AG08396 (cell line): ENCODE measurements around the gene GRAP2.

ENCODE experiments used
- DNase-seq: peaks from one replicate; pipeline ENCODE4 v3.0.0; 2012; ENCODE audit warnings: low spot score, mixed read lengths

Gene GRAP2

GRCh38 chr22:39994566-39995392 lies 93.9 kb downstream of the GRAP2 start, which contains the start of gene FAM83F:
Gene FAM83F, plus strand, starts transcription at chr22:39994954. Its CDS starts 89 bp downstream, at chr22:39995043.
- DNase-seq = no peak

GRCh38 chr22:39995393-39996252 lies 94.7 kb downstream of the GRAP2 start:
- no peak for DNase-seq

- DNase-seq = no peak
Measured at GRCh38 chr22:39996732-39997131, 95.8 kb downstream of the GRAP2 start.

- DNase-seq = no peak
Measured at GRCh38 chr22:39997421-39997820, 96.5 kb downstream of the GRAP2 start.

GRCh38 chr22:39997939-39998726 lies 97.2 kb downstream of the GRAP2 start:
- no peak for DNase-seq

- peak; percentile 60 for DNase-seq
Measured at GRCh38 chr22:39999144-39999757, 98.4 kb downstream of the GRAP2 start.

GRCh38 chr22:40000171-40000570 lies 99.3 kb downstream of the GRAP2 start:
- no peak for DNase-seq

- no peak for DNase-seq
Measured at GRCh38 chr22:40001106-40001505, 100.2 kb downstream of the GRAP2 start.

- DNase-seq = no peak
Measured at GRCh38 chr22:40001800-40002577, 101.1 kb downstream of the GRAP2 start.

- DNase-seq = no peak
Measured at GRCh38 chr22:40002935-40003715, 102.2 kb downstream of the GRAP2 start.

GRCh38 chr22:40004836-40005235 lies 104.0 kb downstream of the GRAP2 start:
- DNase-seq = no peak

- no peak for DNase-seq
Measured at GRCh38 chr22:40006641-40007040, 105.8 kb downstream of the GRAP2 start.

- no peak for DNase-seq
Measured at GRCh38 chr22:40007853-40008710, 107.2 kb downstream of the GRAP2 start.

GRCh38 chr22:40008726-40009291 lies 107.9 kb downstream of the GRAP2 start:
- DNase-seq = no peak

GRCh38 chr22:40009292-40009774 lies 108.4 kb downstream of the GRAP2 start:
- no peak for DNase-seq

GRCh38 chr22:40009951-40010671 lies 109.2 kb downstream of the GRAP2 start:
- no peak for DNase-seq

- no peak for DNase-seq
Measured at GRCh38 chr22:40010746-40011145, 109.9 kb downstream of the GRAP2 start.
